Measurements from ENCODE around the gene TMEM223.
"Not testable (repeated sequence)": the region's sequence is repeated elsewhere in the genome, so short reads cannot be mapped to it uniquely, and the experiment has no call there.

TMEM223 gene

GRCh38 chr11:62752177-62752785, 39.5 kb downstream of the TMEM223 start:
- no peak for DNase-seq

DNA sequence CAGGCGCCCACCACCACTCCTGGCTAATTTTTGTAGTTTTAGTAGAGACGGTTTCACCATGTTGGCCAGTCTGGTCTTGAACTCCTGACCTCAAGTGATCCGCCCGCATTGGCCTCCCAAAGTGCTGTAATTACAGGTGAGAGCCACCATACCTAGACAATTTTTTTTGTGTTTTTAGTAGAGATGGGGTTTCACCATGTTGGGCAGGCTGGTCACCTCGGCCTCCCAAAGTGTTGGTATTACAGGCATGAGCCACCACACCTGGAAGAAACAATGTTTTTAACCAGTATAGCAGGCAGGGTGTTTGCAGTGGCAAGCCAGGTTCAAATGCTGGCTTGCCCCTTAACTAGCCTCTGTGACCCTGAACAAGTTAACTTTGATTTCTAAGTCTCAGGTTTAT, 41.9 kb downstream of the TMEM223 start:
- not testable (repeated sequence) for DNase-seq

DNA sequence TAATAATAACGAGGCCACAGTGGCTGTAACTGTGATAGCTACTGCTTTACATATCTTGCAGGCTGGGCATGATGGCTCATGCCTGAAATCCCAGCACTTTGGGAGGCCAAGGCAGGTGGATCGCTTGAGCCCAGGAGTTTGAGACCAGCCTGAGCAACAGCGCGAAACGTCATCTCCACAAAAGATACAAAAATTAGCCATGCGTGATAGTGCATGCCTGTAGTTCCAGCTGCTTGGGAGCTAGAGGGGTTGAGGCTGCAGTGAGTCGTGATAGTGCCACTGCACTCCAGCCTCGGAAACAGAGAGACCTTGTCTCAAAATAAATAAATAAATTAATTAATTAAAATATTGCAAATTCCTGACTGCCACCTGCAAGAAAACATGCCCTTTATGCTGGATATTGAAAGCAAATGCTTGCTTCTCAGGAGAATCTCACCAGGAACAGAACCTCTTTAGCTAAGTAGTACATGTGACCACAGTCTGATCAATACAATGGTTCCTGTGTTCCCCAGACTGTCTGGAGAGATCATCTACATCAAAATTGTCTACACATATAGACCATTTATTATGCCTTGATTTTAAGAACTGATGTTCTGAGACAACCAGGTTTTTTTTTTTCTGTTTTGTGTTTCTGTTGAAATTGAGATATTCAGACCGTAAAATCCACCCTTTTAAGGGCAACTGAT, 44.2 kb downstream of the TMEM223 start:
- DNase-seq, result no peak
